ENCODE measurements around the gene CAMTA1. TPM values are rescaled to one million over a fixed set of nuclear protein-coding genes. Genes with fewer than 3 reads are reported as not detected.

The CAMTA1 gene
- total RNA-seq, 3 donors from 2014 or later, result 73.4 to 114 (median 82.6) TPM

DNA sequence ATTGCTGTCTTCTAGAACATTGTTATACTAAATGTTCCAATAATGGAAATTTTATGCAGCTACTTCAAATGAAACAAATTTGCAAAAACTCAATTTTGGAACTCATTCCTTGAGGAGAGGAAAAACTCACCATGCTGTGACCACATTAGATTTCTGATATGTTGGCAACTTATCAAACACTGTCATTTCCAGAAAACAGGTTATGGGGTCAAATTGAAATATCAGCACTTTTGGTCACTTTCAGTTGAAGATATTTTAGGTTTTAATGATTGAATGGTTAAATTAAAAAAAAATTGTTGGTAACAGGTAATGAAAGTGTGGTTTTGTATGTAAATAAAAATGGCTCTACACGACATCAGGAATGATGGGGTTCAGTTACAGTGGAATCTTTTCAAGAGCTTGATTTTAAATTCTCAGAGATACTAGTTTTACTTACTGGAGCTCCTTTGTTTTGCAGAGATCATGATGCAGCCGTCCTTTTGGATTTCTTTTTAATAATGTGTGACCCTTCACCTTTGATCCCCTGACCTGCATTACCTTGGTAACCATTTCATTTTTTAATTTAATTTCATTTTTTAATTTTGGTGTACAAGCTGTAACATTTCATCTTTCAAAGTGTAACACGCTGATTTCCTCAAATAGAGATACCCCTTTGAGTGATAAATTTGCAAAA is 86.2 kb downstream of the CAMTA1 start:
- Histone ChIP-seq H3K4me1 (ENCODE audit: low read depth) (no peaks in the 10 kb centered on the region), H3K4me3 (no peak overlapping the region), H3K36me3 (ENCODE audit: low read depth) (no peaks in the 10 kb centered on the region), H3K9me3 (no peaks in the 10 kb centered on the region)
- TF ChIP-seq, protein P1, sequence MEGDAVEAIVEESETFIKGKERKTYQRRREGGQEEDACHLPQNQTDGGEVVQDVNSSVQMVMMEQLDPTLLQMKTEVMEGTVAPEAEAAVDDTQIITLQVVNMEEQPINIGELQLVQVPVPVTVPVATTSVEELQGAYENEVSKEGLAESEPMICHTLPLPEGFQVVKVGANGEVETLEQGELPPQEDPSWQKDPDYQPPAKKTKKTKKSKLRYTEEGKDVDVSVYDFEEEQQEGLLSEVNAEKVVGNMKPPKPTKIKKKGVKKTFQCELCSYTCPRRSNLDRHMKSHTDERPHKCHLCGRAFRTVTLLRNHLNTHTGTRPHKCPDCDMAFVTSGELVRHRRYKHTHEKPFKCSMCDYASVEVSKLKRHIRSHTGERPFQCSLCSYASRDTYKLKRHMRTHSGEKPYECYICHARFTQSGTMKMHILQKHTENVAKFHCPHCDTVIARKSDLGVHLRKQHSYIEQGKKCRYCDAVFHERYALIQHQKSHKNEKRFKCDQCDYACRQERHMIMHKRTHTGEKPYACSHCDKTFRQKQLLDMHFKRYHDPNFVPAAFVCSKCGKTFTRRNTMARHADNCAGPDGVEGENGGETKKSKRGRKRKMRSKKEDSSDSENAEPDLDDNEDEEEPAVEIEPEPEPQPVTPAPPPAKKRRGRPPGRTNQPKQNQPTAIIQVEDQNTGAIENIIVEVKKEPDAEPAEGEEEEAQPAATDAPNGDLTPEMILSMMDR (IDR thresholded peaks at IDR 0.05), result no peak
- intact Hi-C loops (cut with DNase I, micrococcal nuclease), result no loop called here
- no peak for DNase-seq
- ATAC-seq, result no peak

DNA sequence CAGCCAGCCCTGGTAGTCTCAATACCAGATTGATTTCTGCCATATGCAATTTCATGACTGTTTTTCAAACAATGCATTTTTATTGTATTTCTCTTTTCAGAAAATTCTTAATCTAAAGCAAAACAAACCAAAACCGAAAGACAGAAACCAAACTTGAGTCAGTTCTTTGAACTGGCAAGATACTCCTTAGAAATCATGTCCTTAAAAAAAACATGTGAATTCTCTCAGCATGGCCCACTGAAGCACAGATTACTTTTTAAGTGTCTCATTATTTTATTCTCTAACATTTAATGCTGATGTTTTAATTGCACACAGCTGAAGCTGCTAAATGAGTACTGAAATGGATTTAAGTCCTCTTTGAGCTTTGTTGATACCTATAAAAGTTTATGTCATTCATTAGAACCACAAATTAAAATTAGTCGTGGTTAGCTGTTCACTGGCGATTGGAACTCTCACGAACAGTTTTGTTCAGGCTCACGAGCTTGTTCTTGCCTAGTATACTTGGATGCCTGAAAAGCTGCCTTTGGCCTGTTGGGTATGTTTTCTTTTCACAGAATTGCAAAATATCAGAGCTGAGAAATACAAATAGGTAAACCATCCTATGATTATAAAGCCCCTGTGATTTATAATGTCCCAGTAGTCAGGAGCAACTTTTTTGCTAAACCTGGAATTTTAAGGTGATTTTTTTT is 87.5 kb downstream of the CAMTA1 start:
- intact Hi-C loops (cut with DNase I, micrococcal nuclease), result no loop called here
- DNase-seq (no peak), ATAC-seq (no peak)
- H3K36me3 ChIP-seq (ENCODE audit: low read depth), result no peaks in the 10 kb centered on the region
- TF ChIP-seq, protein P1 (IDR thresholded peaks at IDR 0.05), result no peak
- H3K4me3 ChIP-seq, result no peak overlapping the region
- H3K9me3 ChIP-seq, result no peaks in the 10 kb centered on the region
- no peaks in the 10 kb centered on the region for H3K4me1 ChIP-seq (ENCODE audit: low read depth)

DNA sequence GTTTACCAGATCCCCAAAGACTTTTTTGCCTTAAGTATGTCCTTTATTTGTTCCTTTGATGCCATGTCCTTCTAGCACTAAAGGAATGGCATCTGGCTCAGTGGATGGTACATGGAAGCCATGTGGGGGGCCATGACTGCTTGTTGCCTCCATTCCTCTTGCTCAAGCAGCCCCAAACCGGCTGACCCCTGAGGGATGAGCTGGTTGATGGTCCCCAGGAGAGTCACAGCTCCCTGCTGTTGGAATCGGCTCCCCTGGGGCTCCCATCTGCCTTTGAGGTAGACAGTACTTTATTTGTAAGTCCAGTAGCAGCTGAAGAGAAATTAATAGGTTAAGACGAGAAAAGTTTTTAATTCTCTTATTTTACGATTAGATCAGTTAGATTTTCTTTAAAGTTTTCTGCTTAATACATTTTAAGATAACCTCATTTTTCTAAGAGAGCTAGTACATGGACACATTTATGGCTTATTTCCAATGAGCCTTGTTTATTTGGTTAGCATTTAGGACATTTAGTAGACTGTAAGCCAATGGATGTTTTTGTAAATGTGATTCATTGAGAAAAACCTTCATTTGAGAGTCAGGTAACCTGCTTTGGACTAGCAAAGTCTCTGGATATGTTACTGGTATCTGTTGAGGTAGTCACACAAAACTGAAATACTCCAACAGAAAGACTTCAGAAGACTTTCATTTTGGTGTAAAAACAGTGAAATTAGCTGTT is 88.2 kb downstream of the CAMTA1 start:
- TF ChIP-seq, protein P1 (IDR thresholded peaks at IDR 0.05), result no peak
- intact Hi-C loops (cut with DNase I, micrococcal nuclease), result no loop called here
- H3K9me3 ChIP-seq, result no peaks in the 10 kb centered on the region

DNA sequence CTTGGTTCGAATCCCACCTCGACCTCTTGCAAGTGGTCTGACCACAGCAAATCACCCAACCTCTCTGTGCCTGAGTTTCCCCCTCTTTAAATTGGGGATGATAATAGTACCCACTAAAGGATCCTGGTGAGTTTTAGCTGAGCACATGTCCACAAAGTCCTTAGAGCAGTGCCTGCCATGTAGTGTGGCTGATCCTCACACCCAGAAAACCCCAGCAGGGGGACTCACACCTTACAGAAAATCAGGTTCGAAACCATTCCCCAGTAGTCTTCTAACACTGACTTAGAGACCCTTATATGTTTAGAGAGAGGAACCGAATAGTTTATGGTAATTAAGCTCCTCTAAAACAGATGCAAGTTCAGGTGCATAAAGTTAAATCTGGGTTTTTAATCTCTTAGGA is 89.0 kb downstream of the CAMTA1 start:
- H3K4me1 ChIP-seq (ENCODE audit: low read depth), result no peaks in the 10 kb centered on the region
- DNase-seq (no peak), ATAC-seq (no peak)
- TF ChIP-seq, protein P1 (IDR thresholded peaks at IDR 0.05), result no peak
- no peaks in the 10 kb centered on the region for H3K36me3 ChIP-seq (ENCODE audit: low read depth)
- intact Hi-C loops (cut with DNase I, micrococcal nuclease), result no loop called here
- no peak overlapping the region for H3K4me3 ChIP-seq
- H3K9me3 ChIP-seq, result no peaks in the 10 kb centered on the region

More for the DNA sequence above, 88.2 kb downstream of the CAMTA1 start:
- no peak for ATAC-seq
- no peak for DNase-seq
- no peaks in the 10 kb centered on the region for H3K36me3 ChIP-seq (ENCODE audit: low read depth)
- H3K4me1 ChIP-seq (ENCODE audit: low read depth), result no peaks in the 10 kb centered on the region
- H3K4me3 ChIP-seq, result no peak overlapping the region

DNA sequence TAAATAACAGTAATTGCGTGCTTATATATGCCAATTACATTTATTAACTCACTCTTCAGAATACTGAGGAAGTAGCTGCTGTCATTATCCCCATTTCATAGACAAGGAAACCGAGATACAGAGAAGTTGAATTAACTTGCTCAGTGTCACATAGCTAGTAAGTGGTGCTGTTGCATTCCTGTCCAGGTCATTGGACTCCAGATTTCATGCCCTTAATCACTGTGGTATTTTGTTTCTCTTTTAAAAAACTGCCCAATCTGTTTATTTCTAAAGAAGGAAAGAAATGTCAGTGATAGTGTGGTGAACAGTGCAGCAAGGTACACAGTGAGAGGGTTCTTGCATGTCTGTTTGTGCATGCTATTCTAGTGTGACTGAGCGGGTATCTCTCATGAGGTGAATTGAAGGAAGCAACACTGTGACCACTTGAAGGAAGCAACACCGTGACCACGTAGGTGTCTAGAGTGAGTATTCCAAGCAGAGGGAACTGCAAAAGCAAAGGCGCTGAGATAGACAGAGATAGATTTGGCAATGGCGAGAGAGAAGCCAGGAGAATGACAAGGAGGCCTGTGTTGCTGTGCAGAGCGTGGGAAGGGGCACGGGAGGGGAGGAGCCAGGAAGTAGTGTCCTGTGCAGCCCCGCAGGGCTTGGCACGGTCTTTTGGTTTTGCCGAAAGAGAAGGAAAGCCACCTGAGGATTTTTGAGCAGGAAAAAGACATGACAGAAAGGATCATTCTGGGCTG is 95.9 kb downstream of the CAMTA1 start:
- H3K4me3 ChIP-seq, result no peak overlapping the region
- no peaks in the 10 kb centered on the region for H3K36me3 ChIP-seq (ENCODE audit: low read depth)
- intact Hi-C loops (cut with DNase I, micrococcal nuclease), result no loop called here
- no peaks in the 10 kb centered on the region for H3K9me3 ChIP-seq
- TF ChIP-seq, protein P1 (IDR thresholded peaks at IDR 0.05), result no peak
- no peaks in the 10 kb centered on the region for H3K4me1 ChIP-seq (ENCODE audit: low read depth)
- DNase-seq (no peak), ATAC-seq (no peak)

Measured in mucosa of descending colon (tissue), 3 donors.